Stimulated activated naive CD8-positive, alpha-beta T cell treated with anti-CD3 and anti-CD28 coated beads, Interleukin-15, amount 100 ng/mL, for 72 hours (primary cell): ENCODE data around the gene MACROD2.

Experiments used
- ATAC-seq: fragments of 150-1000 bp; cut with Tn5 transposase; 2 replicates; pipeline ENCODE4 v1.10.0; 2021; ENCODE audit warnings: mild to moderate bottlenecking, moderate library complexity
- DNase-seq, 2 donors: peaks; one replicate each; pipeline ENCODE4 v3.0.0; 2021 to 2022
- H3K27ac Mint-ChIP-seq, 2 donors: one replicate each; pipeline ENCODE4 v1.8.0; 2022; ENCODE audit warnings: mild to moderate bottlenecking in 2 of 2, mixed read lengths in 2 of 2, moderate library complexity in 2 of 2
- H3K27me3 Mint-ChIP-seq: one replicate; pipeline ENCODE4 v1.8.0; 2022; ENCODE audit warnings: mixed read lengths
- H3K4me1 Mint-ChIP-seq: one replicate; pipeline ENCODE4 v1.8.0; 2022; ENCODE audit warnings: mild to moderate bottlenecking, mixed read lengths
- H3K4me3 Mint-ChIP-seq, 2 donors: one replicate each; pipeline ENCODE4 v1.8.0; 2022; ENCODE audit warnings: mild to moderate bottlenecking in 2 of 2, mixed read lengths in 2 of 2, moderate library complexity in 1 of 2
- H3K9me3 Mint-ChIP-seq, 2 donors: one replicate each; pipeline ENCODE4 v1.8.0; 2022; ENCODE audit warnings: mixed read lengths in 2 of 2

The MACROD2 gene

DNA sequence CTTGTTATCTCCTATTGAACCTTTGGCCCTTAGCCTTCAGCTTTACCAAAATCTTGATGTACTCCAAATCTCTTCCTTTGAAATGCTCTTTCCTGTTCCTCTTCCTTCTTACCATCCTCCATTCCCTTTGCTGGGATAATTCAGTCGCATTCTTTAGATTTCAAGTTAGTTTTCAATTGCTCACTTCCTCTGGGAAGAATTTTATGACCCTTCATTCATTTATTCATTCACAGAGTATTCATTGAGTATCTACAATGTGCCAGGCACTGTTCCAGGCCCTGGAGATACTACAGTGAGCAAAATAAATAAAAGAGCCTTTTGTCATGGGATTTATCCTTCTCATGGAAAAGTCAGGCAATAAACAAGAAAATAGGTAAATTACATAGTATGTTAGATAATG lies 890.3 kb downstream of the MACROD2 start:
- H3K4me3 Mint-ChIP-seq: no peak overlapping the region
- H3K4me1 Mint-ChIP-seq: no peaks in the 10 kb centered on the region
- ATAC-seq: no peak

GRCh38 chr20:14888134-14888533 lies 892.8 kb downstream of the MACROD2 start:
- Mint-ChIP-seq H3K27ac (no peak overlapping the region), H3K4me3 (no peak overlapping the region), H3K4me1 (no peaks in the 10 kb centered on the region), H3K27me3 (no peaks in the 10 kb centered on the region), H3K9me3 (peaks cover 18 to 24% of the 10 kb centered on the region in 2 donors)
- DNase-seq (no peak), ATAC-seq (no peak)

More for the DNA sequence above, 890.3 kb downstream of the MACROD2 start:
- no peak overlapping the region for H3K27ac Mint-ChIP-seq
- no peak for DNase-seq
- no peaks in the 10 kb centered on the region for H3K27me3 Mint-ChIP-seq
- peaks cover 12 to 18% of the 10 kb centered on the region in 2 donors for H3K9me3 Mint-ChIP-seq

DNA sequence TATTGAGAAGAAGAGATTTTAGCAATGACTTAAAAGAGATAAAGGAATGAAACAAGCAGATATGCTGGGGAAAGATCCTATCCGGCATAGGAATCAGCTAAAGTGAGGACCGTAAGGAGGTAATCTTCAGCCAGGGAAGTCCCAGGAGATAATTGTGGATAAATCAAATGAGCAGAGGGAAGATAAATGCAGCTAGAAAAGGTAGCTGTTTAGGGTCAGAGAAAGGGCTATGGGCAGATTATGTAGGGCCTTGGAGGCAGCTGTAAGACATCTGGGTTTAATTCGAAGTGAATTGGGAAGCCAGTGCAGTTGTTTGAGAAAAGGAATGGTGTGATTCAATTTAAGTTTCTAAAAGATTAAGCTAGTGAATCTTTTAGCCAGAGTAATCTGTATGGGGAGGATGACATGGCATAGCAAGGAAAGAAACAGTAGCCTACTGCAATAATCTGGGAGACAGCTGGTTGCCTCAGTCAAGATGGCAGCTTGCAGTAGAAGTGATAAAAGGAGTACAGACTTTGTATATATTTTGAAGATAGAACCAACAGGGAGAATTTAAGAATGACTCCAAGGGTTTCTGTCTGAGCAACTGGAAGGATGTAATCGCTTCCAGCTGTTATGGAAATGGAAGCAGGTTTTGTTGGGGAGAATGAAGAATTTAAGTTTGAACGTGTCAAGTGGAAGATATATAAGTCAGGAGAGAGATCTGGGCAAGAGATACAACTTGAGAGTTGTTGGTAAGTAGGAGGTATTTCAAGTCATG lies 894.4 kb downstream of the MACROD2 start:
- no peaks in the 10 kb centered on the region for H3K27me3 Mint-ChIP-seq
- H3K27ac Mint-ChIP-seq: no peak overlapping the region
- H3K9me3 Mint-ChIP-seq: peaks cover 18 to 23% of the 10 kb centered on the region in 2 donors
- no peak overlapping the region for H3K4me3 Mint-ChIP-seq
- DNase-seq: no peak
- no peaks in the 10 kb centered on the region for H3K4me1 Mint-ChIP-seq
- no peak for ATAC-seq

- ATAC-seq: no peak
- Mint-ChIP-seq H3K4me1 (no peaks in the 10 kb centered on the region), H3K9me3 (peaks cover 13 to 14% of the 10 kb centered on the region in 2 donors), H3K27ac (no peak overlapping the region), H3K27me3 (no peaks in the 10 kb centered on the region), H3K4me3 (no peak overlapping the region)
- DNase-seq: no peak
Measured at GRCh38 chr20:14890713-14891112, 895.4 kb downstream of the MACROD2 start.

DNA sequence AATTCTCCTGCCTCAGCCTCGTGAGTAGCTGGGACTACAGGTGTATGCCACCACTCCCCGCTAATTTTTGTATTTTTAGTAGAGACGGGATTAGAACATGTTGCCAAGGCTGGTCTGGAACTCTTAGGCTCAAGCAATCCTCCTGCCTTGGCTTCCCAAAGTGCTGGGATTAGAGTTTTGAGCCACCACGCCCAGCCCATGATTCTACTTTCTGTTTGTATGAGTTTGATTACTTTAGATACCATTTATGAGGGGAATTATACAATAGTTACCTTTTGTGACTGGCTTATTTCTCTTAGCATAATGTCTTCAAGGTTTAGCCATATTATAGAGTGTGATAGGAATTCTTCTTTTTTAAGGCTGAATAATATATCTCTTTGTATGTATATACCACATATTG lies 897.5 kb downstream of the MACROD2 start:
- ATAC-seq (no peak), DNase-seq (no peak)
- Mint-ChIP-seq H3K4me3 (no peak overlapping the region), H3K9me3 (peaks cover 11 to 13% of the 10 kb centered on the region in 2 donors), H3K27ac (no peak overlapping the region), H3K27me3 (no peaks in the 10 kb centered on the region), H3K4me1 (no peaks in the 10 kb centered on the region)

GRCh38 chr20:14896569-14896968 lies 901.3 kb downstream of the MACROD2 start:
- peaks cover 3 to 7% of the 10 kb centered on the region in 2 donors for H3K9me3 Mint-ChIP-seq
- no peak overlapping the region for H3K4me3 Mint-ChIP-seq
- no peak for DNase-seq
- no peak for ATAC-seq
- H3K27ac Mint-ChIP-seq: no peak overlapping the region
- no peaks in the 10 kb centered on the region for H3K27me3 Mint-ChIP-seq
- H3K4me1 Mint-ChIP-seq: no peaks in the 10 kb centered on the region

- DNase-seq: no peak
- Mint-ChIP-seq H3K4me1 (no peaks in the 10 kb centered on the region), H3K4me3 (no peak overlapping the region), H3K27ac (no peak overlapping the region), H3K27me3 (no peaks in the 10 kb centered on the region), H3K9me3 (peaks cover 3 to 7% of the 10 kb centered on the region in 2 donors)
- ATAC-seq: no peak
Measured at GRCh38 chr20:14897608-14898007, 902.3 kb downstream of the MACROD2 start.

DNA sequence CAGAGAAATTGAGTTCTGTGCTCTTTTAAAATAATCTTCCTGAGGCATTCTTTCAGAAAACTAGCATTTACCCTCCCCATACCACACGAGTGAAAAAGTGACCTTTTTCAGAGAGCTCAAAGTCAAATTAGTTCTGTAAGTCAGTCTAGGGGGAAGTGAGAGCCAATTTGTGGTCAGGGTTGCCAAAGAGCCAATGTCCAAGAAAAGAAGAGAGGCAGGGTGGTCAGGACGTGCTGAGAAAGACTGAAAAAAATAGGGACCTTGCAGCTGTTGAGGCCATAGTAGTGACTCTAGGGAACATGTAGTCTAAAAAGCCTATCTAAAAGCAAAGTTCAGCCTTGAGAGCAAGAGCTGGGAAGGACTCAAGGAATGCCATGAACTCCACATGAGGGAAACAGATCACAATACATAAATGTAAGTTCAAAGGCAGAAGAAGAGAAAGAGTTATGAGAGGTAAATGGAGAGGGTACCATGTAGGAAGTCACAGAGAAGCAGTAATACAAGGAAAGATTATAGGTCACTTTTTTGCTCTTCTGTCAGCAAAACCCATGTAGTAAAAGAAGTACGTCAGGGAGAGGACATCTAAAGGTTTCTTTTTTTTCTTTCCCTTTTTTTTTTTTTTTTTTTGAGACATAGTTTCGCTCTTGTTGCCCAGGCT lies 907.2 kb downstream of the MACROD2 start:
- Mint-ChIP-seq H3K9me3 (peaks cover 3 to 5% of the 10 kb centered on the region in 2 donors), H3K4me1 (no peaks in the 10 kb centered on the region), H3K4me3 (no peak overlapping the region), H3K27me3 (no peaks in the 10 kb centered on the region), H3K27ac (no peak overlapping the region)
- no peak for ATAC-seq
- no peak for DNase-seq

- ATAC-seq (no peak), DNase-seq (no peak)
- Mint-ChIP-seq H3K27me3 (no peaks in the 10 kb centered on the region), H3K4me3 (no peak overlapping the region), H3K27ac (no peak overlapping the region), H3K9me3 (peaks cover 0 to 4% of the 10 kb centered on the region in 2 donors), H3K4me1 (no peaks in the 10 kb centered on the region)
Measured at GRCh38 chr20:14906908-14907434, 911.7 kb downstream of the MACROD2 start.

GRCh38 chr20:14910126-14910525 lies 914.8 kb downstream of the MACROD2 start:
- Mint-ChIP-seq H3K27ac (no peak overlapping the region), H3K27me3 (no peaks in the 10 kb centered on the region), H3K4me1 (no peaks in the 10 kb centered on the region), H3K4me3 (no peak overlapping the region), H3K9me3 (peaks cover 0 to 4% of the 10 kb centered on the region in 2 donors)
- ATAC-seq: no peak
- DNase-seq: no peak

- no peaks in the 10 kb centered on the region for H3K27me3 Mint-ChIP-seq
- no peak overlapping the region for H3K4me3 Mint-ChIP-seq
- no peak overlapping the region for H3K27ac Mint-ChIP-seq
- ATAC-seq (no peak), DNase-seq (no peak)
- no peaks in the 10 kb centered on the region for H3K4me1 Mint-ChIP-seq
- no peaks in the 10 kb centered on the region for H3K9me3 Mint-ChIP-seq
Measured at GRCh38 chr20:14913896-14914620, 918.7 kb downstream of the MACROD2 start.

DNA sequence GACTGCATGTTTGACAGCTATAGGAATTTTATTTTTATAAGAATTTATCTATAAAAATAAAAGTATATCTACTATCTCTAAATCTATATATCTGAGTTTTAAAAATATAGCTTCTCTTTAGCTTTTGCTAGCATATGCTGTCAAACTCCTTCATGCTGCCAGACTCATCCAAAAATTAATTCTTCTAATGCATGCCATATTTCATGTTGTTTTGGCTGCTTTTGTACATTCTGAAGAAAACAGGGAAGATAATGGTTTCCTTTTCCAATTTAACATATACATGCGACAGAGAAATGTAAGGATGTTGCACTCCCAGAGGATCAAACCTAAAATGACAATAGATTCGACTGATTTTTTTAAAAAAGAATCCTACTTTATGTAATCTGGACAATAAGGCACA lies 919.3 kb downstream of the MACROD2 start:
- Mint-ChIP-seq H3K4me3 (no peak overlapping the region), H3K27me3 (no peaks in the 10 kb centered on the region), H3K27ac (no peak overlapping the region), H3K9me3 (no peaks in the 10 kb centered on the region), H3K4me1 (no peaks in the 10 kb centered on the region)
- DNase-seq: no peak
- ATAC-seq: no peak

GRCh38 chr20:14915356-14915755 lies 920.0 kb downstream of the MACROD2 start:
- no peak overlapping the region for H3K4me3 Mint-ChIP-seq
- no peak overlapping the region for H3K27ac Mint-ChIP-seq
- H3K9me3 Mint-ChIP-seq: no peaks in the 10 kb centered on the region
- DNase-seq (no peak), ATAC-seq (no peak)
- H3K4me1 Mint-ChIP-seq: no peaks in the 10 kb centered on the region
- no peaks in the 10 kb centered on the region for H3K27me3 Mint-ChIP-seq

DNA sequence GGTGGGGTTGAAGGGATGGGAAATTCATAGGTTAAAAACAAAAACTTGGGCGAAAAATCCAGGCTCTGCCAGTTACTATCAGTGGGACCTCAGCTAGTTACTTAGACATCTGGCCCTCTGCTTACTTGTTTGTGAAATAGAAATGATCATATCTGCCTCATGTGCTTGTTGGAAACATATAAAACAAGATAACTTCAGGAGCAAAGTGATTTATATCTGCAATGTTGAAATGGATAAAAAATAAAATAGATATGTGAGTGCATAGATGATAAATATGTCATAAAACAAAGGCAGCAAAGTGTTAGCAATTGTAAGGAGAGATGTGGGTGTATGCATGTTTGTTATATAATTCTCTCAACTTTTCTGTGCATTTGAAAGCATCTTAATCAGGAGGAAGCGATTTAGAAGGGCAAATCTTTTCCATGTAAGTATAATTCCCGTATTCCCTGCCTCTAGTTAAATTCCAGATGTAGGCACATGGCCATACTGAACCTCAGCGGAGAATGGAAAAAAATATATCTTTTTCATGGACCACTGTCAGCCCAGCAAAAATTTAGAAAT lies 921.1 kb downstream of the MACROD2 start:
- Mint-ChIP-seq H3K27ac (no peak overlapping the region), H3K27me3 (no peaks in the 10 kb centered on the region), H3K4me1 (no peaks in the 10 kb centered on the region), H3K4me3 (no peak overlapping the region), H3K9me3 (no peaks in the 10 kb centered on the region)
- no peak for DNase-seq
- ATAC-seq: no peak

- Mint-ChIP-seq H3K9me3 (peaks cover 0 to 5% of the 10 kb centered on the region in 2 donors), H3K4me1 (no peaks in the 10 kb centered on the region), H3K27me3 (no peaks in the 10 kb centered on the region), H3K4me3 (no peak overlapping the region), H3K27ac (no peak overlapping the region)
- no peak for DNase-seq
- no peak for ATAC-seq
Measured at GRCh38 chr20:14918281-14918680, 923.0 kb downstream of the MACROD2 start.
